ENCODE results near the gene KCNH3.

KCNH3 gene

DNA sequence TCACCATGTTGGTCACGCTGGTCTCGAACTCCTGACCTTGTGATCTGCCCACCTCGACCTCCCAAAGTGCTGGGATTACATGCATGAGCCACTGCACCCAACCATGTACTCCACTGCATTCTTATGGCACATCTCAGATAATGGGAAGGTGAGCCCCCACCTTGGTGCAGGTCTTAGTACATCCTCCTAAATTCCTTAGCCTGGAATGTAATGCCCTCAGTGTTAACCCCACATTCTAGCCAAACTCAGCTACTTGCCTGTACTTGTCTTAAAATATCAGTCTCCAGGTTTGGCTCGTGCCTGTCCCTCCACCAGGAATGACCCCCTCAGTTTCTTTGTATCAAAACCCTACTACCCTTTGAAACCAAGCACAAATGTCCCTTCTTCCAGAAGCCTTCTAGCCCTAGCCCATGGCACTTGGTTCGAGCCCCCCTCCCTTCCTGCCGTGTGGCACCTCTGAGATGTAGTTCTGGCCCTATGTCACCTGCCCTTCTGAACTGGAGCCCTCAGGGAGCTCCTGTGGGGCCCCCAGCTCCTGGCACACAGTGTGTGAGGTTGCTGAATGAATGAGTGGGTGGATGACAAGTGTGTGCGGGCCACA is 8.4 kb downstream of the KCNH3 start:
- DNase-seq: no peak

- no peak for DNase-seq
Observed at GRCh38 chr12:49548481-49548821, 9.6 kb downstream of the KCNH3 start.

DNA sequence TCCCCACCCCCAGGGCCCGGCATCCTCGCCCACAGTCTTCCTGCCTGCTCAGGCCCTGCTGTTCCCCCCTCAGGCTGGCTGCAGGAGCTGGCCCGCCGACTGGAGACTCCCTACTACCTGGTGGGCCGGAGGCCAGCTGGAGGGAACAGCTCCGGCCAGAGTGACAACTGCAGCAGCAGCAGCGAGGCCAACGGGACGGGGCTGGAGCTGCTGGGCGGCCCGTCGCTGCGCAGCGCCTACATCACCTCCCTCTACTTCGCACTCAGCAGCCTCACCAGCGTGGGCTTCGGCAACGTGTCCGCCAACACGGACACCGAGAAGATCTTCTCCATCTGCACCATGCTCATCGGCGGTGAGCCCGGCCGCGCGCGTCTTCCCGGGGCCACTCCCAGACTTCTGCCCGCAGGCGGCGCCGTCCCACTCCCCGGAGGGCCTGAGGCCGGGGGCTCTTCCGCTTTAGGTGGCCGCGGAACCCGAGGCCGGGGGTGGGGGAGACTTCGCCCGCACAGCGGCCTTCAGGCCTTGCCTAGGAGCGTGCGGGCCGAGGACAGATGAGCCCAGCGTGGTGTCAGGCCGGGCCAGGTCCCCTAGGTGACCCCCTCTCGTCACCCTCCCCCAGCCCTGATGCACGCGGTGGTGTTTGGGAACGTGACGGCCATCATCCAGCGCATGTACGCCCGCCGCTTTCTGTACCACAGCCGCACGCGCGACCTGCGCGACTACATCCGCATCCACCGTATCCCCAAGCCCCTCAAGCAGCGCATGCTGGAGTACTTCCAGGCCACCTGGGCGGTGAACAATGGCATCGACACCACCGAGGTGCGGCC is 10.2 kb downstream of the KCNH3 start:
- peak; percentile 9 to 46 for DNase-seq

DNA sequence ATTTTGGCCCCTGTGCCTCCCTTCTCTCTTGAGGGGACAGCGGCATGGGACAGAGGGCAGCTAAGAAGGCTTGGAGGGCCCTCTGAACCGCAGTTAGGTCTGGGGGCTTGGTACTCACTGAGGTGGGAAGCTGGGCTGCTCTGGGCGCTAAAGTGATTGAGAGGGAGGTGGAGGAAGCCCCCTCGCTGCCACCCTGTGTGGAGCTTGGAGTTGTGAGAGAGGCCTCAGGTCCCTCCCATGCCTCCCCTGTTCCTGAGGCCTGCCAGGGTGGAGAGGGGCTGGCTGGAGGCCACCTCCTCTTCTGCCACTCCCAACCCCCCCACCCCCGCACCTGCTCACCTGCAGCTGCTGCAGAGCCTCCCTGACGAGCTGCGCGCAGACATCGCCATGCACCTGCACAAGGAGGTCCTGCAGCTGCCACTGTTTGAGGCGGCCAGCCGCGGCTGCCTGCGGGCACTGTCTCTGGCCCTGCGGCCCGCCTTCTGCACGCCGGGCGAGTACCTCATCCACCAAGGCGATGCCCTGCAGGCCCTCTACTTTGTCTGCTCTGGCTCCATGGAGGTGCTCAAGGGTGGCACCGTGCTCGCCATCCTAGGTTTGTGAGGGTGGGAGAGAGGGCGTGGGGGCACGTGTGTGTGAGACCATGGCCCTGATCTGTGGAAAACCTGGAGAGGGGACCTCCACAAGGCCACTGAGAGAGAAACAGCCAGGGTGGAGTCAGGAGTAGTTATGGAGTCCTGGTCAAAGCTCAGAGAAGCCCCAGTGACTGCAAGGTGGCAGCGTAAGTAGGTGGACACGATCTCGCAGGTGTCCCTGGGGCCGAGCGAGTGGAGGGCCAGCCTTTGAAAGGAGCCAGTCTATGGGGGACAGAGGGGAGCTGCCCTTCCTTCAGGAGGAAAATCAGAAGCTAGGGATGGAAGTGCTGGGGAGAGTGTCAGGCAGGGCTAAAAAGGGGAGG is 11.2 kb downstream of the KCNH3 start:
- DNase-seq: no peak

DNA sequence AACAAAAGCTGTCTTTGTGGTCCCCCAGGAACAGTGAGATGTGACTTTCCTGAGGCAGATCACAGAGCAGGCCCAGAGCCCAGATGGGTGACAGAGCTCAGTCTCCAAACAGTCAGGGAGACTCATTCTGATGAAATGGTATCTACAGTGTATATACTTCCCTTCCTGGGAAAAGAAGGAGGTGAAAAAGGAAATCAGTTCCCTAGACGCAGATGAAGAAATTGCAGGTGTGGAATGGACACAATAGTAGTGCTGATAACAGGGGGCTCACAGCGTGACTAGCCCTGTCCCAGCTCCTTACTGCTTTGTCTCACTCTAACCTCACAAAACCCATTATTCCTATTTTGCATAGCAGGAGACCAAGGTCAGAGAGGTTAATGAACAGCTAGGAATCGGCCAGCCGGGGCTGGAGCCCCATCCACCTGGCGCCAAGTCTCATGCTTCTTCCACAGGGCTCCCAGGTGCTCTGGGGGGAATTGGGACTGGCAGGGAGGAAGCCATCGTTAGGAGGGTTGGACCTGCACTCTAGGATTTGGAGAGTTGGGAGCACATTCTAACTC is 11.9 kb downstream of the KCNH3 start:
- no peak for DNase-seq

- no peak for DNase-seq
Observed at GRCh38 chr12:49552014-49552413, 13.2 kb downstream of the KCNH3 start.

GRCh38 chr12:49552425-49552824 is 13.6 kb downstream of the KCNH3 start:
- DNase-seq: no peak

DNA sequence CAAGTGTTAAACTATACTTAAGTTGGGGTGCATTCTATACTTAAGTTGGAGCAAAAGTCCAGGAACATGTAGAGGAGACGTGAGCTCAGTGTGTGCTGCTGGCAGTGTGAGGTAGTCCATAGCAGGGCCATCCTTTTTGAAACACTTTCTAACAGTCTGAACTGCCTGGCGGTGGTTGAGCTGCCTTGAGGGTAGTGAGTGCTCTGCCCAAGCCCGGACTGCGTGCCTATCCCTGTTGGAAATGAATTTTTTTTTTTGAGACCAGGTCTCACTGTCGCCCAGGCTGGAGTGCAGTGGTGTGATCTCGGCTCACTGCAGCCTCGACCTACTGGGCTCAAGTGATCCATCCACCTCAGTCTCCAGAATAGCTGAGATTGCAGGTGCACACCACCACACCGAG is 14.1 kb downstream of the KCNH3 start:
- no peak for DNase-seq

- no peak for DNase-seq
Observed at GRCh38 chr12:49553512-49554088, 14.8 kb downstream of the KCNH3 start.

GRCh38 chr12:49554266-49554665 is 15.4 kb downstream of the KCNH3 start:
- no peak for DNase-seq

DNA sequence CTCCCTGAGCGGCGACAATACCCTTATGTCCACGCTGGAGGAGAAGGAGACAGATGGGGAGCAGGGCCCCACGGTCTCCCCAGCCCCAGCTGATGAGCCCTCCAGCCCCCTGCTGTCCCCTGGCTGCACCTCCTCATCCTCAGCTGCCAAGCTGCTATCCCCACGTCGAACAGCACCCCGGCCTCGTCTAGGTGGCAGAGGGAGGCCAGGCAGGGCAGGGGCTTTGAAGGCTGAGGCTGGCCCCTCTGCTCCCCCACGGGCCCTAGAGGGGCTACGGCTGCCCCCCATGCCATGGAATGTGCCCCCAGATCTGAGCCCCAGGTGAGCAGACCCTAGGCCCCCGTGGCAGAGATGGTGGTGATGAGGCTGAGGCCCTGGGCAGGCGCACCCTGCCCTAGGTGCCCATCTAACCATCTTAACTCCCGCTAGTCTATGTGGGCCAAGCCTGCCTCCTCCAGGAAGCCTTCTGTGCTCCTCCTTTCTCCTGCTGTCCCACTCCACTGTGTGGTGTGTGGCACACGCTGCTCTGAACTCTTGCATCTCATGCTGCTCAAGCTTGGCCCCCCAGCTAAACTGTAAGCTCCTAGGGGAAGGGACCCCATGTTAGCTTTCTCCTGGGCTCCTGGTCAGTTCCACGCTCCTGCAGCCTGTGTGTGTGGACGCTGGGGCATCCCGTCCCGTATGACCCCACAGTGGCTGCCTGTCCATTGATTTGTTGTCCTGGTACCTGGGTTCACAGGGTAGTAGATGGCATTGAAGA is 17.0 kb downstream of the KCNH3 start:
- DNase-seq: no peak

DNA sequence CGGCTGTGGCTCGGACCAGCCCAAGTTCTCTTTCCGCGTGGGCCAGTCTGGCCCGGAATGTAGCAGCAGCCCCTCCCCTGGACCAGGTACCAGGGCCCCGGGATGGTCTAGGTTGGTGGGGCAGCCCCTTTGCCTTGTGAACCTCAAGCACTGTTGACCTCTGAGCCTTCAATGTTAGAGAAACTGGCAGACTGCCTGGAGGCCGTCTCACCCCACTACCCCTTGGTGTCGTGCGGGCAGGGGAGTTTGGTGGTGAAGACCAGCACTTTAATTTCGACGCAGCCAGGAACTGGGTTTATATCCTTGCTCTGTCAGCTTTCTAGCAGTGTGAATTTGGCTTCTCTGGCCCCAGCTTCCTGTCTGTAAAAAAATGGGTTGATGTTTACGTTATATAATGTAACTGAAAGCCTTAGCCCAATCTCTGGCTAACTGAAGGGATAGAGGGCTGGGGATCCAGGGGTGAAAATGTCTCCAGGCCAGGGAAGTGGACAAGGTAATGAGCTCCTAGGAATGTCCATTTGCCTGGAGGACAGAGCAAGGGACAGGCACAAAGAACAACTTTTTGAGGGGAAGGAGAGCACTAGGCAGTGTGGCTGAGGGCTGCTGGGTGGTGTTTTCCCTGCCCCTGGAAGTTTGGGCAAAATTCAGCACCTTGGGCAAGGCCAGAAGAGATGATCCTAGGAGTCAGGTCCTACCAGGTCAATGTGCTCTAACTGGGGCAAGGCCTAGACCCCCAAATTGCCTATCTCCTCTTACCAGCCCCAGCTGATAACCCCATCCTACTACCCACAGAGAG is 17.8 kb downstream of the KCNH3 start:
- DNase-seq: no peak

GRCh38 chr12:49557187-49557916 is 18.5 kb downstream of the KCNH3 start:
- DNase-seq: no peak

DNA sequence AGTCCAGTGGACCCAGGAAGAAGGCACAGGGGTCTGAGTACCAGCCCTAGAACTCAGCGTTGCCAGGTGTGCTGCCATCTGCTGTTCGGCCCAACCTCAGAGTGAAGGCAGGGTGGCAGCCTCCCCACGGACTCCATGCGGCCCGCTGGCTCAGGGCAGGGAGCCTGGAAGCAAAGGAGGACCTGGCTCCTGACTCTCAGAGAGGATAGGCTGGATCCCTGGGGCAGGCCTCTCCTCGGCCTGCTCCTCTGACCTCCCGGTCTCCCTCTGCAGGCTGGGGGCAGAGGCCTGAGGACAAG is 19.0 kb downstream of the KCNH3 start:
- no peak for DNase-seq

DNA sequence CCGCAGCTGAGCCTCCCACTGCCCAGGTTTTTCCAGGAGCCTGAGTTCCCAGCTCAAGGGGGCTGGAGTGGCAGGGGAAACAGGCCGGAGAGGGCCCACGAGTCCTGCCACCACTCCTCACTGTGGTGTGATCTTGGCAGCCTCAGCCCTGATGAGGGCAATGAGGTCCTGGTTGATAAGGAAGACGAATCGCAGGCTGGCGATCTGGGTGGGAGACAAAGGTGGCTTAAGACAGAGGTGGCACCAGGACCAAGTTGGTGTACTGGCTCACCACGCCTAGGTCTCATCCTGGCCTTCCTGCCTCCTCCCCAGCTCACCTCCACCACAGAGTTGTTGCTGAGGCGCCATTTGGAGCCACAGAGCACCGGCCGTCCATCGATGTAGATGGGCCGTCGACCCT is 19.7 kb downstream of the KCNH3 start:
- no peak for DNase-seq

DNA sequence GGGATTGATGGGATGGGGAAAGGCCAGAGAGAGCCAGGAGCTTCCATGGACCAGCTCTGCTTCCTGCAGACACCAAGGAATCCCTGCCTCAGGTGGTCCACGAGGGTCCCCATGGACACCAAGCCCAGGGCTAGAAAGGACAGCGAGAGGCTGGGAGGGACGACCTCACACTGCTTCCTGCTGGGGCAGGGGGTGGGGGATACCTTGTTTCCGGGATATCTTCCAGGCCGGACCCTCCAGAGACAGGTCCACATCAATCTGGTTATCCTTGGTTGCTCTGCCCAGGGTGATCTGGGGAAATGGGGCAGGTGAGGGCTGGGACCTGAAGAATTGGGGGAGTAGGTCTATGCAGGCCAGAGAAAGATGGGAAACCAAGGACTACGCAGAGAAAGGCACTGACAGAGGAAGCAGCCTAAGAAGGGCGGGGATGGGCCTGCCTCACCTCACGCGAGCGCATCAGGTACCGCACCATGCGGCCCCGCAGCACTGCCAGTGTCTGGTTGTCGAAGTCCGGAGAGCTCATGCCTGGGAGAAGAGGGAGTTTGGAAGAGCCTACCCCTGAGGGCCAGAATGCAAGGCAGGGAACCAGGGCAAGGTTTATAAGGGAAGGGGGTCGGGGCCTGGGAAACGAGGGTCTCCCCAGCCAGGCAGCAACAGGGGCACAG is 20.3 kb downstream of the KCNH3 start:
- DNase-seq: no peak

GRCh38 chr12:49560695-49561094 is 21.9 kb downstream of the KCNH3 start:
- no peak for DNase-seq

GRCh38 chr12:49562233-49562632 is 23.4 kb downstream of the KCNH3 start:
- no peak for DNase-seq

GRCh38 chr12:49562831-49563230 is 24.0 kb downstream of the KCNH3 start:
- DNase-seq: no peak

All from inflammatory macrophage (primary cell).